ENCODE results near the gene ATM.
"Not testable (repeated sequence)": the region's sequence is repeated elsewhere in the genome, so short reads cannot be mapped to it uniquely, and the experiment has no call there.

ATM gene

GRCh38 chr11:108221371-108221770 is 1.5 kb upstream of the ATM start:
- DNase-seq = no peak

DNA sequence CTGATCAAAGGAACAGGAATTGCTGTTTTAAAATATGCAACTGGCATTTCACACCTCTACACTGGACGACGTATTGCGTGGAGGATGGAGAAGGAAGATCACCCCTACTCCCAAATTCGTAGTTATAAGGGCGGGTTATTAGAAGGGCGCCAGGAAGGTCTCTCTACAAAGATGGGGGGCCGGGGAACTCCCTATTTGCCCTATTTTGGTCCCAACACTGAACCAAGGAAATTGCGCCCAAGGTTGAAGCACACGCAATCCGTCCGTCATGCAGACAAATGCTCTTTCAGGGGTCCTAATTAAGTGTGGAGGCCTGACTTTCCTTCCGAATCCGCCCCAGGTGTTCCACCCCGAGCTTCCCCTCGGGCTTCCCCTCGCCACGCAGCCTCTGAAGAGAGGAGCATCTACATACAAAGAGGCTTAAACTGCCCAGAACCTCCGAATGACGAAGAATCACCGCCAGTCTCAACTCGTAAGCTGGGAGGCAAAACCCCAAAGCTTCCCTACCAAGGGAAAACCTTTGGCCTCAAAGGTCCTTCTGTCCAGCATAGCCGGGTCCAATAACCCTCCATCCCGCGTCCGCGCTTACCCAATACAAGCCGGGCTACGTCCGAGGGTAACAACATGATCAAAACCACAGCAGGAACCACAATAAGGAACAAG is 825 bp upstream of the ATM start:
- peak; percentile 44 for DNase-seq

GRCh38 chr11:108223348-108224149 is 682 bp downstream of the ATM start:
- DNase-seq = peak; percentile 24

- DNase-seq = no peak
These were observed 1.5 kb downstream of the ATM start for GRCh38 chr11:108224366-108224765.

DNA sequence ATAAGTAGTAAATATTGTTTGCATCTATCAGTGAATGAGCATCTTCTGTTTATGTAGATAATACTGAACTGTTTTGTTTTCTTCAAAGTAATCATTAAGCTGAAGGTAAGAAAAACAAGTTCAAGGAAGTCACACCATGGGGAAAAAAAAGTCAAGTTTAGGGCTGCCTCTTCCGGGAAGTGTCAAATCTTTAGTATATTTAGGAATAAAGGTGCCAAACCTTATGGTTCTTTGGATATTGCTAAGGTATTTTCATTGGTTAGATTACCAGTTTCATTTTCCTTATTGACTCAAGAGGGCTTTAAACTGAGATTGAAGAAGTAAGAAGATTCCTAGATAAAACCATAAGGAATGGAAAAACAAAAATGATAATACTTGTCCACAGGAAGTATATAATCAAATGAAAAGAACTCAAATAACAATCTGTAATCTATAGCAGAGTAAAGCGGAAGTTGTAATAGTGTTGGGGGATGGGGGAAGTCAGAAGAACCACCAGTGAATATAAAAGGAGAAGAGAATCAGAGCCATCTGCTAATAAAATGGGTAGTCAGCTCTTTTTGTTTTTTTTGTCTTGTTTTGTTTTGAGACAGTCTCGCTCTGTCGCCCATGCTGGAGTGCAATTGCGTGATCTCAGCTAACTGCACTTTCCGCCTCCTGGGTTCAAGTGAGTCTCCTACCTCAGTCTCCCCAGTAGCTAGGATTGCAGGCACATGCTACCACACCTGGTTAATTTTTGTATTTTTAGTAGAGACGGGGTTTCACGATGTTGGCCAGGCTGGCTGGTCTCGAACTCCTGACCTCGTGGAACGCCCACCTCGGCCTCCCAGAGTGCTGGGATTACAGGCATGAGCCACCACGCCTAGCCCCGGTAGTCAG is 2.3 kb downstream of the ATM start:
- DNase-seq = peak; percentile 25

- no peak for DNase-seq
These were observed 3.2 kb downstream of the ATM start for GRCh38 chr11:108226036-108226435.

- DNase-seq = no peak
These were observed 5.4 kb downstream of the ATM start for GRCh38 chr11:108228251-108228650.

GRCh38 chr11:108233277-108233945 is 10.5 kb downstream of the ATM start:
- no peak for DNase-seq

- DNase-seq = no peak
These were observed 12.3 kb downstream of the ATM start for GRCh38 chr11:108235192-108235591.

DNA sequence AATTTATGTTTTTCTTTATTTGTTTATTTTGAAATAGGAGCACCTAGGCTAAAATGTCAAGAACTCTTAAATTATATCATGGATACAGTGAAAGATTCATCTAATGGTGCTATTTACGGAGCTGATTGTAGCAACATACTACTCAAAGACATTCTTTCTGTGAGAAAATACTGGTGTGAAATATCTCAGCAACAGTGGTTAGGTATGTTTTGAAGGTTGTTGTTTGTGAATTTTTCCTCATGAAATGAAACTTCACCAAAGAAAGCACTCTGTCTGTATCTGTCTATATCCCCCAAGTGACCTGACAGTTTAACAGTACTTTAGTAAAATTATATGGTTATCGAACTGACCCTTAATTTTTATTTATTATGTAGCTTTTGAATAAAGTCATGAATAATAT is 12.8 kb downstream of the ATM start:
- no peak for DNase-seq

DNA sequence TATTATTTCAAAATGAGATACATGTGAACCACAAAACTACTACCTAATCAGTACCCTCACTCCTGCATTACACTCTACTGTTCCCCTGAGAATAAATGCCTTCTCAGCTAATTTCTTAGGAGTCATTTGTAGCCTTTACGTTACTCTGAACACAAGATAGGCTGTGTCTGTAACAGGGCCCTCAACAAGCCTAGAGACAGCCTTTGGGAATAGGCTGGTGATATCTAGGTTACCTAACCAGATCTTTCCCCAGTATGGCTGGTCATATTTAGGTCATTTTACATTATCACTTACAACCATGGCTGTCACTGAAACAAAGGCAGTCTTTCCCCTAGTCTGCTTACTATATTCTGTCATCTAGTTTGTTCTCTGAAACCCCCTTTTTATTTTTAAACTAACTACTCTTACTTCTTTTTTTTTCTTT is 14.2 kb downstream of the ATM start:
- DNase-seq = no peak

GRCh38 chr11:108239076-108239475 is 16.2 kb downstream of the ATM start:
- no peak for DNase-seq

DNA sequence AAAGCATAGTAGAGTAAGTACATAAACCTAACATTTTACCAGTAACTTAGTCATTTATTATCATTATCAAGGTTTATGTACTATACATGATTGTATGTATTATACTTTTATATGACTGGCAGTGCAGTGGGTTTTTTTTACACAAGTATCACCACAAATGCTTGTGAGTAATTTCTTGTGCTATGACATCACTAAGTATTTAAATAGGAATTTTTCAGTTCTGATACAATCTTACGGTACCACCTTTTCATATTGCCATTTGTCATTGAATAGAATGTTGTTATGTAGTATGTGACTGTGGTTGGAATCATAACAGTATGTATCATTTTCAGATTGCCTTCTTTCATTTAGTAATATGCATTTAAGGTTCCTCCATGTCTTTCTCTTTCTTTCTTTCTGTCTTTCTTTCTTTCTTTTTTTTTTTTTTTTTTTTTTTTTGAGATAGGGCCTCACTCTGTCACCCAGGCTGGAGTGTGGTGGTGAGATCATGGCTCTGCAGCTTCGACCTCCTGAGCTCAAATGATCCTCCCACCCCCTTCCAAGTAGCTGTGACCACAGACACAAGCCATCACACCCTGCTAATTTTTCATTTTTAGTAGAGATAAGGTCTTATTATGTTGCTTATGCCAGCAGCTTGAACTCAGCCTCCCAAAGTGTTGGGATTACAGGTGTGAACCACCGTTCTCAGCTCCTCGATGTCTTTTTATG is 18.6 kb downstream of the ATM start:
- DNase-seq = peak; percentile 51

- no peak for DNase-seq
These were observed 19.6 kb downstream of the ATM start for GRCh38 chr11:108242422-108242821.

- DNase-seq = no peak
These were observed 23.4 kb downstream of the ATM start for GRCh38 chr11:108246308-108246707.

DNA sequence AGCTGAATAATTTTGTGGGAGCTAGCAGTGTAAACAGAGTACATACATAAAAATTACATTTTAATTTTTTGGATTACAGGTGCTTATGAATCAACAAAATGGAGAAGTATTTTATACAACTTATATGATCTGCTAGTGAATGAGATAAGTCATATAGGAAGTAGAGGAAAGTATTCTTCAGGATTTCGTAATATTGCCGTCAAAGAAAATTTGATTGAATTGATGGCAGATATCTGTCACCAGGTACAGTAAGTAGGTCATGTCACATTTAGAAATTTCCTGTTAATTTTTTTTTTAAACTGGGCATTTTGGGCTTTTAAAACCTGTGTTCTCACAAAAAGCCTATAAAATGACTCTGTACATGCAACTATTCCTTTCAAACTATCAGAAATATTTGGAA is 24.0 kb downstream of the ATM start:
- no peak for DNase-seq

DNA sequence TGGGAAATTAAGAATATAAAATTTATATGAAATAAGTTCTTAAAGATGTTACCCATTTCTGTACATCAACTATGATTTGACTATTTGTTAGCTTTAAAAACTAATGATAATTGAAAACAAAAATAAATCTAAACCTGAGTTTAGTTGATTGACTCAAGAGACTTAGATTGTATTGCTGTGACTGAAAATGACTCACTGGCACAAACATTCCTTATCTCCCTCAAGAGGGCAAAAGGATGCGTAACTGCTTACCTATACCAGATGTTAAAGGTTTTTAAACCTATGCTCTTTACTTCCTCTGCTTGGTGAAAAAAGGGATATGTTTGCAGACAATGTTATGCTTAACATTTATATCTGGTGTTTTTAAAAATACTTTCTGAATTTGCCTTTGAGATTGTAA is 30.3 kb downstream of the ATM start:
- DNase-seq = no peak

DNA sequence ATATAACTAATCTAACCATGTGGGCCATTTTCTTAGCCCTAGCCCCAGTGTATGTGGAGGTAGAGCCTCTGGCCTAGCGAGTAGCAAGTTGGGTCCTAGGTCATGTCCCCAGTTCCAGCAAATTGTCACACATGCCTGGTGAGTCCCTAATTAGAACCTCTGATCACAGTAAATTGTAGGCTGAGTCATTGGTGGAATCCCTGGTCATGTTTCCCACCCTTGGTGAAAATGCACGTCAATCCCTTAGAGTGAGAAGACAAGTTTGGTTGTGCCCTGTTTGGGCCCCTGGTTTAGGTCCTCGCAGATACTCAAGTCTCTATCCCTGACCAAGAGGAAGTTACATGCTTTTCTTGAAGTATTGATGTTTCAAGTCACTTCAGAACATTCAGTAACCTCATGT is 46.7 kb downstream of the ATM start:
- no peak for DNase-seq

GRCh38 chr11:108276985-108277616 is 54.2 kb downstream of the ATM start:
- DNase-seq = not testable (repeated sequence)

GRCh38 chr11:108278546-108278945 is 55.7 kb downstream of the ATM start:
- no peak for DNase-seq

- DNase-seq = no peak
These were observed 56.1 kb downstream of the ATM start for GRCh38 chr11:108278954-108279353.

DNA sequence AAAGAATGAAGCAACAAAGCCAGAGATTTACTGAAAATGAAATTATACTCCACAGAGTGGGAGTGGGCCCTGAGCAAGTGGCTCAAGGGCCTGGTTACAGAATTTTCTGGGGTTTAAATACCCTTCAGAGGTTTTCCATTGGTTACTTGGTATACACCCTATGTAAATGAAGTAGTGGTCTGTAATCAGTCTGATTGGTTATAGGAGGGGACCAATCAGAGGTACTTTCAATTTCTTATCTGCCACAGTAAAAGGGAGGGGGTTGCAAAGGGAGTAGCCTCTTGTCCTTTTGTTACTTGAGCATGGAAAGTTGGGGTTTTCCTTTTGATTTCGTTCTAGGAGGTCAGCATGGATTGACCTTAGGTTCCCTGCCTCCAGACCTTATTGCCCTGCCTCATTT is 63.5 kb downstream of the ATM start:
- no peak for DNase-seq
